ENCODE measurements around the gene PARD3B.

DNA sequence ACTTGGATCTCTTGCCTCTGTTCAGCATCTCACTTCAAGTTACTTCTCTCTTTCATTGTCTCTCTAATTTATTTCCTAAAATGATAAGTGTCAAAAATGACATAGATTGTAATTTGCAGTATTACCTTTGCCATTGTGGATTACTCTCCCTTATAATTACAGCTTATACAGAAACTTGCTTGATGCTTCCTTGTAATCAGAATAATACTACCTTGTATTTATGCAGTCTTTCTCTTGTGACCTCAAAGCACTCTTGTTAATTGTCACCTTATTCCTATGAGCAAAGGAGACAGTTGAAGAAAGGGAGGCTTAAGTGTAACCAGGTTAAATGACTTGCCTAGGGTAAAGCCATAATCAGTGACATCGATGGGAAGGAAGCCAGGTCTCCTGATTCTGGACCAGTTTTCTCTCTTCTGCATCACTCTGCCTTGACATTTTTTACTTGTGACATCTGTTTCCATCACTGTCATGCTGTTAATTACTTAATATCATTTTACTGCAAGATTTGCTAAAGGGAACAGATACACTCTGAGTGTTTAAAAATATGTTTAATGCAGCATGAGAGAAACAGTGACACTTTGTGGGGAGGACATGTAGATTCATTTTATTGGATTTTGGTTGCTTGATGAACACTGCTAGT, 388.6 kb downstream of the PARD3B start:
- TF ChIP-seq CTCF (IDR thresholded peaks at IDR 0.05) = no peak
- no peak for TF ChIP-seq POLR2AphosphoS5 (IDR thresholded peaks at IDR 0.05)
- TF ChIP-seq POLR2A (IDR thresholded peaks at IDR 0.05) = no peak
- no peak for TF ChIP-seq EP300 (IDR thresholded peaks at IDR 0.05; ENCODE audit: low read depth)

Measured in transverse colon (tissue), 4 donors.